AG09309 (cell line): ENCODE data around the gene CTDSPL.

Experiments
- DNase-seq: peaks from one replicate; pipeline ENCODE4 v3.0.0-alpha.2; 2010; ENCODE audit warnings: low read depth
- H3K4me3 ChIP-seq: 2 replicates; pipeline ENCODE4 v1.5.1; 2011; ENCODE audit warnings: mild to moderate bottlenecking, low read depth, low read length, moderate library complexity; ENCODE audit not compliant: control insufficient read depth
- TF ChIP-seq, protein P1 (sequence below): IDR thresholded peaks from 2 replicates; pipeline ENCODE4 v1.5.1; 2011; ENCODE audit warnings: mild to moderate bottlenecking, low read depth, low read length, inconsistent platforms; ENCODE audit not compliant: insufficient read depth, control insufficient read depth; ENCODE audit errors: missing control alignments

The CTDSPL gene

DNA sequence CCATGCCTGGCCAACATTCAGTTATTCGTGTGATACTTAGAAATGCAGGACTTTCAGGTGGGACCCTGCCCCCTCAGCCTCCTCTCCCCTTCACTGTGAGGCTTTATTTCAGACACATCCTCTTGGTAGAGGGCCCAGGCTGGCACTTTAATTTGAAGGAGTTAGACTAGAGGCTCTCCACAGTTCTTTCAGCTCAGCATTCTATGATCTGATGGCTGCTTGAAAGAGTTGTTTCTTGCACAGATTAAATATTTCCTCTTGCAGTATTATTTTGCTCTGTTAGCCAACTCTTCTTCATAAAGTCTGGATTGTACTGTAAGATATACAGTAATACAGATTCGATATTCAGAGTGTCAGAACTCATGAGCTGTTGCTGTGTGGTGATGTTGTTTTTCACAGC, 35.1 kb downstream of the CTDSPL start:
- TF ChIP-seq, protein P1, sequence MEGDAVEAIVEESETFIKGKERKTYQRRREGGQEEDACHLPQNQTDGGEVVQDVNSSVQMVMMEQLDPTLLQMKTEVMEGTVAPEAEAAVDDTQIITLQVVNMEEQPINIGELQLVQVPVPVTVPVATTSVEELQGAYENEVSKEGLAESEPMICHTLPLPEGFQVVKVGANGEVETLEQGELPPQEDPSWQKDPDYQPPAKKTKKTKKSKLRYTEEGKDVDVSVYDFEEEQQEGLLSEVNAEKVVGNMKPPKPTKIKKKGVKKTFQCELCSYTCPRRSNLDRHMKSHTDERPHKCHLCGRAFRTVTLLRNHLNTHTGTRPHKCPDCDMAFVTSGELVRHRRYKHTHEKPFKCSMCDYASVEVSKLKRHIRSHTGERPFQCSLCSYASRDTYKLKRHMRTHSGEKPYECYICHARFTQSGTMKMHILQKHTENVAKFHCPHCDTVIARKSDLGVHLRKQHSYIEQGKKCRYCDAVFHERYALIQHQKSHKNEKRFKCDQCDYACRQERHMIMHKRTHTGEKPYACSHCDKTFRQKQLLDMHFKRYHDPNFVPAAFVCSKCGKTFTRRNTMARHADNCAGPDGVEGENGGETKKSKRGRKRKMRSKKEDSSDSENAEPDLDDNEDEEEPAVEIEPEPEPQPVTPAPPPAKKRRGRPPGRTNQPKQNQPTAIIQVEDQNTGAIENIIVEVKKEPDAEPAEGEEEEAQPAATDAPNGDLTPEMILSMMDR: no peak
- H3K4me3 ChIP-seq: no peak overlapping the region
- no peak for DNase-seq

DNA sequence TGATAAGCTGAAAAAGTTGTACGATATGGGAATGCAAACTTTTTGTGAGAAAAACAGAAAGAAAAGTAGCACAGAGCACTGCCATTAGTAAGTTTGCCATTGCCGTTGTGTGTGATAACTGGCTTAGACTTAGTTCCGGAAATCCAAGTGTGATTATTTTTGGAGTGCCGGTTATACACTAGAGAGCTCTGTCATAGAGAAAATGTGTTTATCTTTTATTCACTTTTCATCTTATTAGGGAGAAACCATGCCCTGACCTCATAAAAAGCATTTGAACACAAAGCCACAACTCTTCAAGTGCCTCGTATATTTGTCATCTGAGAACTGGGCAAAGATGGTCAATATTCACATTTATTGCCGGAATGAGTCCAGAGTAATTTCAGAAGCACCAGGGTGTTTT, 36.1 kb downstream of the CTDSPL start:
- DNase-seq: no peak
- TF ChIP-seq, protein P1: no peak

DNA sequence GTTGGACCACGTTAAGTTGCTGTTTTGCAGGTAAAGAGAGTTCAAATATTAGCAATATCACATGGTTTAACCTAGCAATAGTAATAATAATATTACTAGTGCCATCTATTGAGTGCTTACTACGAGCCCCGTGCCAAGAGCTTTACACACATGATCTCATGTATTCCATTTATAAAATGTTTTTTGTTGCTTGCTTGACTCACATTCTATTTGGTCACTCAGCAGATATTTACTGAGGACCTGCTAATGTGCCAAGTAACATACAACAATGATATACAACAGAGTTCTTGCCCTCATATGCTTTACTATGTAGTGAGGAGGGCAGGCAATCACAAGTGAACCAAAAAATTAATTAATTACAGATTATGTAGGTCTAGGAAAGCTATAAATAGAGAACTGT, 36.7 kb downstream of the CTDSPL start:
- H3K4me3 ChIP-seq: no peak overlapping the region
- TF ChIP-seq, protein P1: no peak
- DNase-seq: no peak

More for the DNA sequence above, 36.1 kb downstream of the CTDSPL start:
- H3K4me3 ChIP-seq: no peak overlapping the region

DNA sequence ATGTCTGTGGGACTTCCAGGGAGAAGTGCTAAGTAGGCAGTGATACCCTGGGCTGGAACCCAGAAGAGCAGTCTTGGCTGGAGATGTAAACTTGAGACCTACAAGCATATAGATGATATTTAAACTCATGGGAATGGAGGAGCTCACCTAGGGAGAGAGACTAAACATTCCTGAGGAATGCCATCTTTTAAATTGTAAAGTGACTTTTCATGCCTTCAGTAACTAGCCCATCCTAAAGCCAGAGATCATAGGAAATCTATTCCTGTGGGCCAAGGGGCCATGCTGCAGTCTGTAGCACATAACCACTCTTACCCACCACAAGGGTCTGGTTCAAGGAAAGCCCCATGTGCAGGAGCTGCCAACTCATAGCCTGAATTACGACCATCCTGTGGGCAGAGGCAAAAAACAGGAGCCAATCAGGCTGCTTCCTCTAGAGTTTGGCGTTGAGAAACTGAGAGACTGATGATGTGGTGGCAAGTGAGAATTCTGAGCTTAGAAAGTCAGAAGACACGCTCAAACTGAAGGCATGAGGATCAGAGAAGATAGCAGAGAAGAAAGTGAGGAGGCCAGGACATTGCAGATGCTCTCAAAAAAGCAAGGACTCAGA, 37.5 kb downstream of the CTDSPL start:
- TF ChIP-seq, protein P1: no peak
- H3K4me3 ChIP-seq: no peak overlapping the region
- DNase-seq: no peak

DNA sequence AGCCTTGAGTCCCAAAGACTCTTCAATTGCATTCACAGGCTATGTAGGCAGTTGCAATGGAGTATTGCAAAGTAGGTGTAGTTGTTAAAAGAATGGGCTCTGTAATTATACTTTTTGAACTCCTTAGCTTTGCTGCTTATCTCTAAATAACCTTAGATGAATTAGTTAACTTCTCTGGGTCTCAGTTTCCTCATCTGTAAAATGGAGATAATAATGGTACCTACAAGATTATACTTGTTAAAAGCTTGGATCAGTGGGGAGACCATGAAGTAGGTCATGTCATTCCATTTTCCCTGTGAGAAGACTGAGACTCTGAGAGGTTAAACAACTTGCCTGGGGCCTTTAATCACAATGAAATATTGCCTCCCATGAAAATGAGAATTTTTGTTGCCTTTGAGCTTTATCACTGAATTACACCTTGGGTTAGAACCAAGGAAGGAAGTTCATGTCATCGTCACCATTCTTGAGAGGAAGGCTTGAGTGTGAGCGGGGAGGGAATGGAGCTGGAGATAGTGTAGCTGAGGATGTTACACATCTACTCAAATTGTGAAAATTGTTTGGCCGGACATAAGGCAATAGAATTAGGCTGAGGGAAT, 38.1 kb downstream of the CTDSPL start:
- TF ChIP-seq, protein P1: no peak
- no peak overlapping the region for H3K4me3 ChIP-seq
- no peak for DNase-seq

DNA sequence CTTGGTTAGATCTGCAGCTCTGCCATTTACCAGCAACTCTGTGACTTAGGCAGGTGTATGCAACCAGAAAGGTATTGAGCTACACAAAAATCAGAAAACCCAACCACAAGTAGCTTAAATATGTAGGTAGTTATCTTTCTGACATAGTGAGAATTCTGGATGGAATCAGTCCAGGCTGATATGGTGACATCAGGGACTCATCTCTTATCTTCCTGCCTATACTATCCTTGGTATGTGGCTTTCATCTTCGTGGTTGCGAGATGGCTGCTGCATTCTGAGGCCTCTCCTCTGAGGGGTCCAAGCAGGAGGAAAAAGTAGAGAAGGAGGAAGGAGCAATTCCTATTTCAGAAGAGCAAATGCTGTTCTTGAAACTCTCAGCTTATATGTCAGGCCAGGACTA, 40.0 kb downstream of the CTDSPL start:
- H3K4me3 ChIP-seq: no peak overlapping the region
- TF ChIP-seq, protein P1: no peak
- no peak for DNase-seq

DNA sequence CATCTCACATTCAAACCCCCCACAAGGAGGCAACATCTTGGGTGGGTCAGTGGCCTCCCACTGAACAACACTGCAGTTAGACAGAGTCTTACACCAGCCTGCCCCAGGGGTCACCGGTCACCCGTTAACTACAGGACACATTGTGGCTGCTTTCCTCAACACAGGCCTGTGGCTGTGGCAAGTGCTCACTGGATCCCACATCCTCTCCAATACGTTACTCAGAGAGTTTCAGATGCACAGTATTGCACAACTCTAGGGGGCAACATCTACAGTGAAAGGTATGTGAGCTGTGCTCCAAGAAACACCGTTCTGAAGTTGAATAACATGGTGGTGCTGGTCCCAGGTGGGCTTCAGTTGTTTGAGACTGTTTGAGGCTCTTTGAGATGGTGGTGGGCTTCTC, 41.0 kb downstream of the CTDSPL start:
- TF ChIP-seq, protein P1: no peak
- H3K4me3 ChIP-seq: no peak overlapping the region
- no peak for DNase-seq
